CD4-positive, alpha-beta T cell (primary cell): ENCODE results near the gene SLC16A11. TPM values are rescaled to one million over a fixed set of nuclear protein-coding genes. Genes with fewer than 3 reads are reported as not detected.

Experiments used
- ATAC-seq: fragments of 200-7000 bp; cut with Tn5 transposase; one replicate; pipeline ENCODE4 v1.10.0; 2022; ENCODE audit warnings: mild to moderate bottlenecking; ENCODE audit not compliant: poor library complexity
- CTCF ChIA-PET: fragments of 350-600 bp; sonication (Branson Sonifier 250); formaldehyde crosslinking; loops from one replicate; lab custom pipeline; 2021; ENCODE audit warnings: antibody characterized with exemption, inconsistent platforms; lab: Charles Lee
- POLR2A ChIA-PET: fragments of 350-600 bp; sonication (Branson Sonifier 250); formaldehyde crosslinking; loops from one replicate; lab custom pipeline; 2021; ENCODE audit warnings: antibody characterized with exemption, inconsistent platforms; lab: Charles Lee
- DNase-seq, 14 experiments: peaks; one replicate each; pipeline ENCODE4 v3.0.0-alpha.2; 2013 to 2020; ENCODE audit warnings: mixed read lengths in 2 of 14
- H3K27ac ChIP-seq, 2 donors: one replicate each; pipeline versions ENCODE4 v1.5.1 to v1.7.0; 2013; ENCODE audit warnings: low read length in 2 of 2, low read depth in 1 of 2, mild to moderate bottlenecking in 1 of 2
- H3K27me3 ChIP-seq, 2 experiments: 1 replicate in 1 of 2; 2 replicates in 1 of 2; pipeline versions ENCODE4 v1.6.1 to v1.7.0; 2013; ENCODE audit warnings: low read length in 2 of 2, control low read depth in 1 of 2, mild to moderate bottlenecking in 1 of 2, moderate library complexity in 1 of 2; ENCODE audit not compliant: insufficient read depth in 2 of 2, control insufficient read depth in 1 of 2
- H3K36me3 ChIP-seq: one replicate; pipeline ENCODE4 v1.6.1; 2013; ENCODE audit warnings: low read length, control low read depth; ENCODE audit not compliant: insufficient read depth
- H3K4me1 ChIP-seq: one replicate; pipeline ENCODE4 v1.6.1; 2013; ENCODE audit warnings: low read length, control low read depth; ENCODE audit not compliant: insufficient read depth
- H3K4me3 ChIP-seq: one replicate; pipeline ENCODE4 v1.5.1; 2013; ENCODE audit warnings: mild to moderate bottlenecking, low read length, moderate library complexity
- H3K9me3 ChIP-seq, 2 experiments: 1 replicate in 1 of 2; 2 replicates in 1 of 2; pipeline versions ENCODE4 v1.6.1 to v1.7.0; 2013; ENCODE audit warnings: low read length in 2 of 2, mild to moderate bottlenecking in 2 of 2, control low read depth in 1 of 2, moderate library complexity in 1 of 2; ENCODE audit not compliant: control insufficient read depth in 1 of 2, insufficient read depth in 1 of 2
- H3K27ac Mint-ChIP-seq: one replicate; pipeline ENCODE4 v1.8.0; 2020; ENCODE audit warnings: mixed read lengths
- H3K27me3 Mint-ChIP-seq: one replicate; pipeline ENCODE4 v1.8.0; 2021; ENCODE audit warnings: mixed read lengths
- H3K36me3 Mint-ChIP-seq: one replicate; pipeline ENCODE4 v1.8.0; 2021; ENCODE audit warnings: low read depth, mixed read lengths
- H3K4me1 Mint-ChIP-seq: one replicate; pipeline ENCODE4 v1.8.0; 2021; ENCODE audit warnings: low read depth, mixed read lengths
- H3K4me3 Mint-ChIP-seq: one replicate; pipeline ENCODE4 v1.8.0; 2020; ENCODE audit warnings: mild to moderate bottlenecking, mixed read lengths
- H3K9me3 Mint-ChIP-seq: one replicate; pipeline ENCODE4 v1.8.0; 2020; ENCODE audit warnings: mixed read lengths
- CTCF ChIP-seq: fragments of 200-600 bp; IDR thresholded peaks from one replicate; pipeline ENCODE4 v1.8.0; 2022; ENCODE audit warnings: antibody characterized with exemption, mild to moderate bottlenecking
- intact Hi-C, 2 experiments: fragments of 100-400 bp; cut with DNase I in 1 of 2; cut with micrococcal nuclease in 1 of 2; formaldehyde crosslinking; loops; one replicate each; pipeline versions ENCODE4 v1.15.1 to v1.9.0; 2023 to 2025; cut with DNase I, micrococcal nuclease
- total RNA-seq, 174 experiments: library from RNA in 2 of 174; stranded (reverse) in 2 of 174; gene quantifications; one replicate each; pipeline ENCODE4 v1.2.3 and lab custom pipeline; 2021 to 2026

The SLC16A11 gene
- total RNA-seq, 2 experiments from 2014 or later, result 1.1 to 1.4 TPM

GRCh38 chr17:7021993-7022778, 21.7 kb downstream of the SLC16A11 start:
- Mint-ChIP-seq H3K9me3 (no peaks in the 10 kb centered on the region), H3K4me3 (peak overlapping the region; percentile 84), H3K27ac (peak overlapping the region; percentile 88), H3K27me3 (peaks cover 11% of the 10 kb centered on the region), H3K36me3 (peaks cover 5% of the 10 kb centered on the region), H3K4me1 (peaks cover 48% of the 10 kb centered on the region)
- Histone ChIP-seq H3K27ac (no peak overlapping the region), H3K27me3 (no peaks in the 10 kb centered on the region), H3K9me3 (no peaks in the 10 kb centered on the region), H3K4me3 (peak overlapping the region; percentile 44), H3K4me1 (peaks cover 50% of the 10 kb centered on the region), H3K36me3 (peaks cover 5% of the 10 kb centered on the region)
- CTCF ChIA-PET, result interaction anchor here (0.6 to 2.7 kb wide), 12 partner anchors 10 to 562 kb away, joined by 3 to 19 read pairs (median 7); partner anchors contain the start of genes MPDU1, RNASEK and SLC16A13
- ATAC-seq (peak; percentile 62), DNase-seq (peak; percentile 55 to 90 (median 73))
- intact Hi-C loops, result loop anchor here (1.0 to 5.0 kb wide), 7 partner anchors 13 to 180 kb away; no protein-coding TSS in a partner anchor
- POLR2A ChIA-PET, result interaction anchor here (0.9 to 8.1 kb wide), 11 partner anchors 10 to 371 kb away, joined by 3 to 62 read pairs (median 4); partner anchors contain the start of genes C17orf100, MED31, RNASEK and SLC16A13
- TF ChIP-seq CTCF, result peak; percentile 96

GRCh38 chr17:7020894-7021664, 22.8 kb downstream of the SLC16A11 start:
- CTCF ChIA-PET, result interaction anchor here (0.6 to 2.7 kb wide), 12 partner anchors 9 to 563 kb away, joined by 3 to 19 read pairs (median 6); partner anchors contain the start of genes MPDU1, RNASEK and SLC16A13

More at GRCh38 chr17:7020894-7021664, 22.8 kb downstream of the SLC16A11 start:
- Mint-ChIP-seq H3K4me1 (peaks cover 51% of the 10 kb centered on the region), H3K27me3 (peaks cover 11% of the 10 kb centered on the region), H3K4me3 (peak overlapping the region; percentile 84), H3K27ac (peak overlapping the region; percentile 22), H3K36me3 (peaks cover 7% of the 10 kb centered on the region), H3K9me3 (no peaks in the 10 kb centered on the region)
- ATAC-seq (no peak), DNase-seq (no peak)
- H3K4me3 ChIP-seq, result no peak overlapping the region
- H3K27ac ChIP-seq, result no peak overlapping the region
- peaks cover 15% of the 10 kb centered on the region for H3K36me3 ChIP-seq
- intact Hi-C loops, result loop anchor here (5.0 kb wide), 1 partner anchor 179 kb away; no protein-coding TSS in a partner anchor
- no peak for TF ChIP-seq CTCF
- H3K9me3 ChIP-seq, result no peaks in the 10 kb centered on the region
- peaks cover 61% of the 10 kb centered on the region for H3K4me1 ChIP-seq
- POLR2A ChIA-PET, result interaction anchor here (0.7 to 8.1 kb wide), 11 partner anchors 9 to 370 kb away, joined by 3 to 62 read pairs (median 4); partner anchors contain the start of genes C17orf100, GABARAP, MED31 and RNASEK
- no peaks in the 10 kb centered on the region for H3K27me3 ChIP-seq
